Breast epithelium (tissue), 4 donors: ENCODE measurements around the gene GDA. TPM values are rescaled to one million over a fixed set of nuclear protein-coding genes. Genes with fewer than 3 reads are reported as not detected.

ENCODE experiments used
- DNase-seq, 2 donors: peaks; one replicate each; pipeline ENCODE4 v3.0.0-alpha.2; 2019; ENCODE audit warnings: low spot score in 2 of 2
- H3K27ac ChIP-seq, 2 donors: fragments of 200-600 bp; sonication (generic) in 1 of 2; one replicate each; pipeline ENCODE4 v1.5.1; 2016 to 2019; ENCODE audit warnings: mild to moderate bottlenecking in 1 of 2
- H3K27me3 ChIP-seq, 2 donors: fragments of 200-600 bp; sonication (generic) in 1 of 2; one replicate each; pipeline versions ENCODE4 v1.5.1 to v1.6.0; 2017 to 2019; ENCODE audit warnings: control low read depth in 1 of 2, mild to moderate bottlenecking in 1 of 2
- H3K36me3 ChIP-seq: fragments of 200-600 bp; one replicate; pipeline ENCODE4 v1.5.1; 2019
- H3K4me1 ChIP-seq, 2 donors: fragments of 200-600 bp; sonication (generic); one replicate each; pipeline ENCODE4 v1.5.1; 2016 to 2019; ENCODE audit warnings: control low read depth in 1 of 2
- H3K4me3 ChIP-seq, 3 donors: fragments of 200-600 bp; sonication (generic); 1 replicate in 2 of 3; 2 replicates in 1 of 3; pipeline ENCODE4 v1.5.1; 2016 to 2019; ENCODE audit warnings: mild to moderate bottlenecking in 3 of 3, moderate library complexity in 2 of 3
- H3K9me3 ChIP-seq, 2 donors: fragments of 200-600 bp; sonication (generic) in 1 of 2; one replicate each; pipeline ENCODE4 v1.5.1; 2016 to 2019; ENCODE audit warnings: control low read depth in 1 of 2
- POLR2A ChIP-seq: fragments of 450-650 bp; IDR thresholded peaks from one replicate; pipeline ENCODE4 v1.6.1; 2016; ENCODE audit warnings: antibody characterized with exemption, mild to moderate bottlenecking, moderate library complexity
- POLR2AphosphoS5 ChIP-seq, 3 donors: sonication (generic); formaldehyde crosslinking; IDR thresholded peaks; one replicate each; pipeline ENCODE4 v1.6.1; 2017; ENCODE audit warnings: antibody characterized with exemption in 3 of 3
- intact Hi-C: fragments of 100-400 bp; cut with DNase I; formaldehyde crosslinking; loops from one replicate; pipeline ENCODE4 v1.15.1; 2023; ENCODE audit warnings: low total_unique reads
- total RNA-seq, 3 donors: library from RNA; depleted of rRNA; stranded (reverse); fragments of >200 nt; gene quantifications; one replicate each; pipeline ENCODE4 v1.1.0, GENCODE V29; 2016
- TF ChIP-seq, protein P1 (sequence below), 3 donors: fragments of 450-650 bp; IDR thresholded peaks; one replicate each; pipeline ENCODE4 v1.5.1; 2016 to 2017; ENCODE audit warnings: antibody characterized with exemption in 3 of 3, mild to moderate bottlenecking in 3 of 3, moderate library complexity in 3 of 3

The GDA gene
- total RNA-seq, 3 donors from 2014 or later = 1.3 to 3.0 TPM; not detected in 1

DNA sequence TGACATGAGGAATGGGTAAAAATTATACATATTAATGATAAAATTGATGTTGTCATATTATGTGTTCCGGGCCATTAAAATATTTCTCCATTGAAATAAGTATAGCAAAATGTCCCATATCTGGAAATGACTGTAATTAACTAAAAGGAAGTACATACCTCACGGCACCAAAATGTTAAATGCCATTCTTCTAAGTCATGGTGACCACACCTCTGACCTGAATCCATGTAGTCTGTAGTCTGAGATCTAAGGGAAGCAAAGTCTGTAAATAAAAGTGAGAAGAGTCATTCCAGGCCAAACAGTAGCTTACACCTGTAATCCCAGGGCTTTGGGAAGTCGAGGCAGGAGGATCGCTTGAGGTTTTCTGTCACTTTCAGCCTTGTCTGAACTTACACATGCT, 8.7 kb upstream of the GDA start:
- intact Hi-C loops = no loop called here
- Histone ChIP-seq H3K27me3 (peaks cover 0 to 4% of the 10 kb centered on the region in 2 donors), H3K4me3 (no peak overlapping the region), H3K27ac (no peak overlapping the region), H3K9me3 (no peaks in the 10 kb centered on the region), H3K4me1 (no peaks in the 10 kb centered on the region), H3K36me3 (no peaks in the 10 kb centered on the region)
- TF ChIP-seq POLR2AphosphoS5 (IDR thresholded peaks at IDR 0.05) (no peak), POLR2A (no peak)
- TF ChIP-seq, protein P1, sequence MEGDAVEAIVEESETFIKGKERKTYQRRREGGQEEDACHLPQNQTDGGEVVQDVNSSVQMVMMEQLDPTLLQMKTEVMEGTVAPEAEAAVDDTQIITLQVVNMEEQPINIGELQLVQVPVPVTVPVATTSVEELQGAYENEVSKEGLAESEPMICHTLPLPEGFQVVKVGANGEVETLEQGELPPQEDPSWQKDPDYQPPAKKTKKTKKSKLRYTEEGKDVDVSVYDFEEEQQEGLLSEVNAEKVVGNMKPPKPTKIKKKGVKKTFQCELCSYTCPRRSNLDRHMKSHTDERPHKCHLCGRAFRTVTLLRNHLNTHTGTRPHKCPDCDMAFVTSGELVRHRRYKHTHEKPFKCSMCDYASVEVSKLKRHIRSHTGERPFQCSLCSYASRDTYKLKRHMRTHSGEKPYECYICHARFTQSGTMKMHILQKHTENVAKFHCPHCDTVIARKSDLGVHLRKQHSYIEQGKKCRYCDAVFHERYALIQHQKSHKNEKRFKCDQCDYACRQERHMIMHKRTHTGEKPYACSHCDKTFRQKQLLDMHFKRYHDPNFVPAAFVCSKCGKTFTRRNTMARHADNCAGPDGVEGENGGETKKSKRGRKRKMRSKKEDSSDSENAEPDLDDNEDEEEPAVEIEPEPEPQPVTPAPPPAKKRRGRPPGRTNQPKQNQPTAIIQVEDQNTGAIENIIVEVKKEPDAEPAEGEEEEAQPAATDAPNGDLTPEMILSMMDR (IDR thresholded peaks at IDR 0.05) = no peak
- no peak for DNase-seq

DNA sequence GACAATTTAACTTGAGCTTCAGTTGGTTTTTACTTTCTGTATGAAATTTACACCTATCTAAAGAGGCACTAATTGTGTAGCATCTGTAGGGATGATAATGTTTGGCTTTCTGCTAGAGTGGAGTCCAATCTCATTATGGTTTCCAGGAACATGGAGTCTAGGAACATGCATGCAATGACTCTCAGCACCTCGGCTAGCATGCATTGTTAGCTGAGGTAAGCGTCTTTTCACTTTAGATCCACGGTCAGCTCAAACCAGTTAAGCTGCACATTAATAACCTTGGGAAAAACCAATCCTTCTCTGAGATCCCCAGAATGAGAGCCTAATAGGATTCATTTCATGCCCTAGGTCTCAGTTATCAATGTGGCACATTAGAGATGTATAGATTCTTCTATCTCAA, 7.8 kb upstream of the GDA start:
- no peak for DNase-seq
- H3K4me3 ChIP-seq = no peak overlapping the region
- no peaks in the 10 kb centered on the region for H3K4me1 ChIP-seq
- TF ChIP-seq POLR2AphosphoS5 (IDR thresholded peaks at IDR 0.05) (no peak), POLR2A (no peak)
- TF ChIP-seq, protein P1 (IDR thresholded peaks at IDR 0.05) = no peak
- intact Hi-C loops = no loop called here
- no peaks in the 10 kb centered on the region for H3K9me3 ChIP-seq
- H3K27ac ChIP-seq = no peak overlapping the region
- H3K36me3 ChIP-seq = no peaks in the 10 kb centered on the region
- peaks cover 0 to 7% of the 10 kb centered on the region in 2 donors for H3K27me3 ChIP-seq

DNA sequence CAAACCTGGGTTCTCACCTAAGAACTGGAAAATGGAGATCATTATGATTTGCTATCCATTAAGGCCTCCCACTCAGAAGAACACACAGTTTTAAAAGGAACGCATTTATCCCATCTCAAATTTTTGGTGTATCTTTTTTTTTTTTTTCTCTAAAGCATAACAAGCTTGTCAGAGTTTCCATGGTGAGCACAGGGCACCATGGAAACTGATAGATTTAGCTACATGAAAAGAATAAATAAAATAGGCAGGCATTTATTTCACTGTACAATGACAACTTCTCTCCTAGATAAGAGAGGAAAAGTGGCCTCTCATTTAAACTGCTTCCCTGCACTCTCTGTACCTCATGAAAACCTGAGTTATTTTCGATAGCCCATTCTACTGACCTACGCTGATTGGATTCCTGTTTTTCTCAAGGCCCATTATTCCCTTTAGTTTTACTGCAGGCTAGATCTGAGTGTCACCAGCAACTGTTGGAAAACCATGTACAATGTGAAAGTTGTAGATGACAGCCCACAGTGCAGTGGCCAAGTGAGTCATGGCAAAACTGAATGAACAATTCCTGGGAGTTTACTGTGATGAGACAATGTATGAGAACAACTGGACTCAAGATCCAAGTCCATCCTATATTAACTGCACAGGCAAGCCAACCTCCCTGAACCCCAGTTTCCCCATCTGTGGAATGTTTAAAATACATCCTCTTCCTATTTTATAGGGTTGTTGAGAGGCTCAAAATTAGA, 4.3 kb upstream of the GDA start:
- TF ChIP-seq, protein P1 (IDR thresholded peaks at IDR 0.05) = no peak
- no peak for TF ChIP-seq POLR2A
- no peak for TF ChIP-seq POLR2AphosphoS5 (IDR thresholded peaks at IDR 0.05)
- intact Hi-C loops = no loop called here
- no peaks in the 10 kb centered on the region for H3K36me3 ChIP-seq
- DNase-seq = no peak
- H3K4me3 ChIP-seq = no peak overlapping the region
- no peaks in the 10 kb centered on the region for H3K9me3 ChIP-seq
- no peaks in the 10 kb centered on the region for H3K4me1 ChIP-seq
- H3K27me3 ChIP-seq = peaks cover 0 to 29% of the 10 kb centered on the region in 2 donors
- no peak overlapping the region for H3K27ac ChIP-seq

DNA sequence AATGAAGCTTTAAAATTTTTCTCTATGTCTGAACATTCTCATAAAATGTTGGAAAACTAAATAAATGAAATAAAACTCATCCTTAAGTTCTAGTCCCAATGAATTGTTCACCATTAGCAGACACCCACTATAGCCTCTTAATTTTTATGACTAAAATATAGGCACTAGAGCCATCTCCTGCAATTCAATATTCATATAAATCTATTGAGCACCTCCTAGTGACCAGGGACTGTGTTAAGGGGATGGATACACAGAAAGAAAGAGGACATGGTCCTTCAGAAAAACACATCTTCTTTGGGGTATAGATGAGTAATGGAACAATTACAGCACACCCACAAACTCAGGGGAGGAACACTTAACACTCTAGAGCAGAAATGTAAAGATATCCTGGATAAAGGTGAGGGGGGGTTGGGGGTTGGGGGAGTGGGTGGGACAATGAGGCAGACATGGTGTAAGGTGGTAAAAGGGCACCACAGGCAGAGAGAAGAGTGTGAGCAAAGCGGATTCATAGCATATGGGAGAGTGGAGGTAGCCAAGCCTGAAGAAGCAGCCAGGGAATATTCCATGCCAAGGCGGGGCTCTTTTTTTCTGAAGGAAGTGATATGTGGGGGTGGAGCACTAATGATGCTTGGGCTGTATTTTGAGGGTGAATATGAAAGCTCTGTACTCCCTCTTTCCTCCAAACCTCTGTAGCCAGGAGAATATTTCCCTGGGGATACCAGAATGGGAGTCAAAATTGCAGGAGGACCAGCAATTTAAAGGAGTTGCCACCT, 3.3 kb upstream of the GDA start:
- Histone ChIP-seq H3K4me1 (no peaks in the 10 kb centered on the region), H3K9me3 (no peaks in the 10 kb centered on the region), H3K27ac (no peak overlapping the region), H3K36me3 (no peaks in the 10 kb centered on the region), H3K4me3 (no peak overlapping the region), H3K27me3 (peaks cover 0 to 35% of the 10 kb centered on the region in 2 donors)
- no peak for DNase-seq
- no peak for TF ChIP-seq POLR2AphosphoS5 (IDR thresholded peaks at IDR 0.05)
- TF ChIP-seq, protein P1 (IDR thresholded peaks at IDR 0.05) = no peak
- no peak for TF ChIP-seq POLR2A
- intact Hi-C loops = no loop called here

DNA sequence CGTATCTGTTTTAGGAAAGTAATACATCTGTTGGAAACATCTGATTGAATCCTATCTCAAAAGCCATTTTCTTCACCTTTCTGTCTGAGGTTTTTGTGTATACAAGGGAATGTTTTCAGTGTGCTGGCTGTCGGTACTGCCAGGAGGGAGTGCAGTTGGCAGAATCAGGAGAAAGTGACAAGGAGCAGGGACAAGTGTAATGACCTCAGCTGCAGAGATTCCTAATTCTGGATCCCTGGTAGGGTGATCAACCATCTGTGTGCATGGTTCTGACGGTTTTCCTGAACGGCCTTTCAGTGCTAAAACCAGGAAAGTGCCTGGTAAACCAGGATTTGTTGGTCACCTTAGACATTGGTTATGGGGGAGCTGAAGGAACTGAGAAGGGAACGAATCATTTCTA, 1.6 kb upstream of the GDA start:
- intact Hi-C loops = no loop called here
- H3K27me3 ChIP-seq = peaks cover 0 to 35% of the 10 kb centered on the region in 2 donors
- DNase-seq = no peak
- H3K36me3 ChIP-seq = no peaks in the 10 kb centered on the region
- no peaks in the 10 kb centered on the region for H3K4me1 ChIP-seq
- TF ChIP-seq, protein P1 (IDR thresholded peaks at IDR 0.05) = no peak
- TF ChIP-seq POLR2A (no peak), POLR2AphosphoS5 (IDR thresholded peaks at IDR 0.05) (no peak)
- H3K4me3 ChIP-seq = no peak overlapping the region
- H3K9me3 ChIP-seq = no peaks in the 10 kb centered on the region
- no peak overlapping the region for H3K27ac ChIP-seq
